Liver (tissue), 9 donors: ENCODE results near the gene DCXR. TPM values are rescaled to one million over a fixed set of nuclear protein-coding genes. Genes with fewer than 3 reads are reported as not detected.

Experiments
- DNase-seq: peaks from one replicate; pipeline ENCODE4 v3.0.0-alpha.2; 2017; ENCODE audit warnings: low spot score
- H3K27ac ChIP-seq, 2 donors: one replicate each; pipeline ENCODE4 v1.7.0; 2013; ENCODE audit warnings: inconsistent platforms in 2 of 2, low read length in 2 of 2, control low read depth in 1 of 2, low read depth in 1 of 2, mild to moderate bottlenecking in 1 of 2
- H3K27me3 ChIP-seq, 4 donors: one replicate each; pipeline versions ENCODE4 v1.6.1 to v1.7.0; 2013; ENCODE audit warnings: low read length in 3 of 4, inconsistent platforms in 1 of 4, mild to moderate bottlenecking in 1 of 4, moderate library complexity in 1 of 4; ENCODE audit not compliant: control insufficient read depth in 4 of 4, insufficient read depth in 4 of 4
- H3K36me3 ChIP-seq, 4 donors: one replicate each; pipeline versions ENCODE4 v1.6.1 to v1.7.0; 2013; ENCODE audit warnings: low read length in 3 of 4, mild to moderate bottlenecking in 3 of 4, low read depth in 1 of 4, moderate library complexity in 1 of 4; ENCODE audit not compliant: control insufficient read depth in 4 of 4, insufficient read depth in 3 of 4
- H3K4me1 ChIP-seq, 4 donors: one replicate each; pipeline versions ENCODE4 v1.6.1 to v1.7.0; 2013; ENCODE audit warnings: low read length in 3 of 4, mild to moderate bottlenecking in 3 of 4, moderate library complexity in 1 of 4; ENCODE audit not compliant: control insufficient read depth in 4 of 4, insufficient read depth in 4 of 4
- H3K4me3 ChIP-seq, 3 donors: one replicate each; pipeline versions ENCODE4 v1.6.1 to v1.7.0; 2013; ENCODE audit warnings: low read length in 3 of 3, control low read depth in 1 of 3, low read depth in 1 of 3, mild to moderate bottlenecking in 1 of 3
- H3K9ac ChIP-seq, 2 donors: one replicate each; pipeline ENCODE4 v1.7.0; 2013; ENCODE audit warnings: low read length in 2 of 2, mild to moderate bottlenecking in 2 of 2, moderate library complexity in 2 of 2, control low read depth in 1 of 2, low read depth in 1 of 2
- H3K9me3 ChIP-seq, 4 donors: one replicate each; pipeline versions ENCODE4 v1.6.1 to v1.7.0; 2013; ENCODE audit warnings: low read length in 3 of 4; ENCODE audit not compliant: control insufficient read depth in 4 of 4
- ATF3 ChIP-seq: IDR thresholded peaks from 2 replicates; pipeline ENCODE4 v1.6.1; 2016; ENCODE audit warnings: antibody characterized with exemption
- CTCF ChIP-seq: fragments of 150-350 bp; IDR thresholded peaks from 2 replicates; pipeline ENCODE4 v1.5.1; 2017; ENCODE audit warnings: improper control_type of control experiment, low read depth, low read length; ENCODE audit not compliant: missing input control
- EGR1 ChIP-seq, 2 donors: IDR thresholded peaks; 2 replicates each; pipeline ENCODE4 v1.6.1; 2016 to 2018; ENCODE audit warnings: antibody characterized with exemption in 2 of 2, low read depth in 2 of 2
- FOXA2 ChIP-seq: IDR thresholded peaks from 2 replicates; pipeline ENCODE4 v1.6.1; 2016; ENCODE audit warnings: antibody characterized with exemption
- GABPA ChIP-seq, 2 donors: IDR thresholded peaks in 1 of 2; conservative IDR thresholded peaks in 1 of 2; 2 replicates each; pipeline ENCODE4 v1.6.1; 2016; ENCODE audit warnings: antibody characterized with exemption in 2 of 2, mild to moderate bottlenecking in 1 of 2, moderate library complexity in 1 of 2
- HNF4A ChIP-seq, 2 donors: conservative IDR thresholded peaks; 2 replicates each; pipeline ENCODE4 v1.6.1; 2016; ENCODE audit warnings: antibody characterized with exemption in 2 of 2, mild to moderate bottlenecking in 2 of 2
- HNF4G ChIP-seq: IDR thresholded peaks from 2 replicates; pipeline ENCODE4 v1.6.1; 2016; ENCODE audit warnings: antibody characterized with exemption
- JUND ChIP-seq, 2 donors: IDR thresholded peaks; 2 replicates each; pipeline ENCODE4 v1.6.1; 2016; ENCODE audit warnings: antibody characterized with exemption in 2 of 2
- MAX ChIP-seq: IDR thresholded peaks from 2 replicates; pipeline ENCODE4 v1.6.1; 2016; ENCODE audit warnings: antibody characterized with exemption
- NR2F2 ChIP-seq: IDR thresholded peaks from 2 replicates; pipeline ENCODE4 v1.6.1; 2016; ENCODE audit warnings: antibody characterized with exemption
- RAD21 ChIP-seq, 2 donors: IDR thresholded peaks; 2 replicates each; pipeline ENCODE4 v1.6.1; 2016; ENCODE audit warnings: antibody characterized with exemption in 2 of 2, mild to moderate bottlenecking in 2 of 2
- REST ChIP-seq: IDR thresholded peaks from 2 replicates; pipeline ENCODE4 v1.6.1; 2016; ENCODE audit warnings: antibody characterized with exemption, mild to moderate bottlenecking
- RXRA ChIP-seq, 2 donors: IDR thresholded peaks; 2 replicates each; pipeline ENCODE4 v1.6.1; 2017 to 2018; ENCODE audit warnings: antibody characterized with exemption in 2 of 2, mild to moderate bottlenecking in 1 of 2
- SP1 ChIP-seq: IDR thresholded peaks from 2 replicates; pipeline ENCODE4 v1.6.1; 2018; ENCODE audit warnings: antibody characterized with exemption, mild to moderate bottlenecking
- ZBTB33 ChIP-seq: IDR thresholded peaks from 2 replicates; pipeline ENCODE4 v1.6.1; 2016; ENCODE audit warnings: antibody characterized with exemption
- WGBS: extraction: QIAGEN DNeasy Blood & Tissue Kit; methylation state at CpG from one replicate; pipeline ENCODE4 v1.1.7; 2013; 5-methylcytosine and 5-hydroxymethylcytosine counted together
- polyA plus RNA-seq, 2 donors: library from polyadenylated mRNA; stranded (reverse) in 1 of 2; unstranded in 1 of 2; fragments of 200-250 nt in 1 of 2; fragments of >200 nt in 1 of 2; fragmentation: Nextera tagmentation in 1 of 2; extraction: Ambion mirVana in 1 of 2; gene quantifications; one replicate each; pipeline versions ENCODE4 v1.2.1 to v1.2.3, GENCODE V29; 2013 to 2015
- total RNA-seq, 2 donors: library from RNA; depleted of rRNA; stranded (reverse); fragments of >200 nt; gene quantifications; one replicate each; pipeline ENCODE4 v1.2.3, GENCODE V29; 2014
- donor health status: healthy.
- donor health status: healthy.
- donor health status: healthy.
- donor health status: healthy.
- donor health status: healthy.

The DCXR gene
- total and polyA plus RNA-seq, 4 donors: 58.6 to 1,190 (median 585) TPM

GRCh38 chr17:82022310-82022980 lies 15.1 kb downstream of the DCXR start, which contains the start of gene CENPX:
CENPX (minus strand) TSS chr17:82022878; CDS start chr17:82022861, 17 bp downstream.
- H3K4me1 ChIP-seq: peaks cover 18 to 68% (median 44%) of the 10 kb centered on the region in 4 donors
- under 1% methylated on average over 64 of the region's 64 CpGs for WGBS

GRCh38 chr17:82021900-82022309 lies 15.6 kb downstream of the DCXR start:
- Histone ChIP-seq H3K9ac (peak overlapping the region; percentile 55 to 70), H3K9me3 (no peaks in the 10 kb centered on the region), H3K36me3 (no peaks in the 10 kb centered on the region), H3K27me3 (no peaks in the 10 kb centered on the region), H3K4me1 (peaks cover 18 to 63% (median 44%) of the 10 kb centered on the region in 4 donors), H3K27ac (peak overlapping the region; percentile 60 to 61), H3K4me3 (peak overlapping the region; percentile 64 to 80 (median 67))
- WGBS: 6% methylated on average over 10 of the region's 10 CpGs
- no peak for TF ChIP-seq ATF3
- TF ChIP-seq HNF4G: no peak
- no peak for TF ChIP-seq GABPA (IDR thresholded peaks at IDR 0.05 in 1 of 2, conservative IDR thresholded peaks at IDR 0.05 in 1 of 2)
- no peak for TF ChIP-seq RXRA (IDR thresholded peaks at IDR 0.05)
- TF ChIP-seq FOXA2: no peak
- TF ChIP-seq RAD21 (IDR thresholded peaks at IDR 0.05): no peak
- no peak for TF ChIP-seq EGR1 (IDR thresholded peaks at IDR 0.05; ENCODE audit: low read depth in 2 of 2)
- no peak for TF ChIP-seq SP1
- no peak for TF ChIP-seq MAX
- TF ChIP-seq NR2F2: no peak
- no peak for TF ChIP-seq ZBTB33
- no peak for TF ChIP-seq REST
- TF ChIP-seq CTCF: no peak
- TF ChIP-seq JUND (IDR thresholded peaks at IDR 0.05): no peak
- no peak for DNase-seq

More at GRCh38 chr17:82022310-82022980, 15.1 kb downstream of the DCXR start, which contains the start of gene CENPX:
- no peaks in the 10 kb centered on the region for H3K36me3 ChIP-seq
- H3K27me3 ChIP-seq: no peaks in the 10 kb centered on the region
- H3K9ac ChIP-seq: peak within 1 kb of the TSS; percentile 67 to 70
- no peak for DNase-seq
- peak within 1 kb of the TSS; percentile 60 to 61 for H3K27ac ChIP-seq
- H3K4me3 ChIP-seq: peak within 1 kb of the TSS; percentile 64 to 80 (median 67)
- TF ChIP-seq HNF4A (conservative IDR thresholded peaks at IDR 0.05): no peak
- no peak for TF ChIP-seq NR2F2
- no peak for TF ChIP-seq FOXA2
- no peak for TF ChIP-seq ATF3
- no peak for TF ChIP-seq ZBTB33
- TF ChIP-seq GABPA (IDR thresholded peaks at IDR 0.05 in 1 of 2, conservative IDR thresholded peaks at IDR 0.05 in 1 of 2): peak in 1 of 2 donors; percentile 73
- no peak for TF ChIP-seq EGR1 (IDR thresholded peaks at IDR 0.05; ENCODE audit: low read depth in 2 of 2)
- TF ChIP-seq HNF4G: no peak
- H3K9me3 ChIP-seq: no peaks in the 10 kb centered on the region
